ENCODE measurements around the gene CBL.

Gene CBL

DNA sequence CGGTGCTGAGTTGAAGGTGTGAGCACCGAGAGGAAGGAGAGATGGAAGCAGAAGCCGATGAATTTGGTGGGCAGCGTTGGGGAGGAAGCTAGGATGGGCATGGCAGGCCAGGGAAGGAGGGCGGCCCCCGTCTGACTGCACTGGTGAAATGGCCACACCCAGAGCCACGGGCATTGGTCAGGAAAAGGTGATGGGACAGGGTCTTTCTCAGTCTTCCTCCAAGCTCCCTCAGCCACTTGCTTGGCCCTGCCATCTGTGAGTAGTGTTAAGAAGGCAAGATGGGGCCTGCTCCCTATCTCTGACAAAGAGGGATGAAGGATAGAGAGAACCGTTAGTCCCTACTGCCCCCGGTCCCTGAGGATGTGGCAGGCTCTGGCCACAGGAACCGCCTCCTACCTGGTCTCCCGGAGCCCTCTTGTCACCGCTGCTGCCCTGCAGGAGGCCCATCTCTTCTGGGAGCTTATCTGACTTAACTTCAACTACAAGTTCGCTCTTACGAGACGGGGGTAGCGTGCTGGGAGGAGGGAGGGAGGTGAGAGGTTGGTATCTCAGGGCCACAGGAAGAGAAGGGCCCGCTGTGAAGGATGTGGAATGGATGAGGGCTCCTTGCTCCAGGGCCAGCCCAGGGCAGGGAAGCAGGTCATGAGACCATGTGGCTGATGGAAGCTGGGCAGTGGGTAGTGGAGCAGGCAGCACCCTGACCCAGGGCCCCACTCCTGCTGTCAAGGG lies 104.0 kb downstream of the CBL start:
- DNase-seq (ENCODE audit: low spot score in 2 of 2), result no peak
- no peak for ATAC-seq (ENCODE audit: low read depth)
- Mint-ChIP-seq H3K4me3 (no peak overlapping the region), H3K4me1 (peaks cover 4% of the 10 kb centered on the region), H3K27me3 (peaks cover 8% of the 10 kb centered on the region), H3K9me3 (no peaks in the 10 kb centered on the region), H3K36me3 (peaks cover 3% of the 10 kb centered on the region), H3K27ac (no peak overlapping the region)

DNA sequence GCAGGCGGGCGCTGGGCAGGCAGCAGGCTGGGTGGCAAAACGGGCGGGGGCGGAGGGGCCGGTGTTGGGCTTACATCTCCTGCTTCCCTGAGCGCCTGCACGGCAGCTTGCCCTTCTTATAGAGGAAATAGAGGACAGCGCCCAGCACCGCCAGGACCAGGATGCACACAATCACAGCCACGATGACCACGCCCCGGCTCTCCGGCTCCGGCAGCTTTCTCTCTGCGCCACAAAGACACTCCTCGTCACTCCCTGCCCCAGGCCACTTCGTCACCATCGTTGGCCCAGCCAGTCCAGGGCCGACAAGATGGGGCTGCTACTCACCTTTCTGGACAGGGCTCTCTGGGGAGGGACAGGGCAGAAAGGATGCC lies 104.5 kb downstream of the CBL start:
- no peak for ATAC-seq (ENCODE audit: low read depth)
- peaks cover 9% of the 10 kb centered on the region for H3K4me1 Mint-ChIP-seq
- H3K27ac Mint-ChIP-seq, result no peak overlapping the region
- DNase-seq (ENCODE audit: low spot score in 2 of 2), result no peak
- peaks cover 8% of the 10 kb centered on the region for H3K27me3 Mint-ChIP-seq
- H3K36me3 Mint-ChIP-seq, result no peaks in the 10 kb centered on the region
- no peaks in the 10 kb centered on the region for H3K9me3 Mint-ChIP-seq
- H3K4me3 Mint-ChIP-seq, result no peak overlapping the region

DNA sequence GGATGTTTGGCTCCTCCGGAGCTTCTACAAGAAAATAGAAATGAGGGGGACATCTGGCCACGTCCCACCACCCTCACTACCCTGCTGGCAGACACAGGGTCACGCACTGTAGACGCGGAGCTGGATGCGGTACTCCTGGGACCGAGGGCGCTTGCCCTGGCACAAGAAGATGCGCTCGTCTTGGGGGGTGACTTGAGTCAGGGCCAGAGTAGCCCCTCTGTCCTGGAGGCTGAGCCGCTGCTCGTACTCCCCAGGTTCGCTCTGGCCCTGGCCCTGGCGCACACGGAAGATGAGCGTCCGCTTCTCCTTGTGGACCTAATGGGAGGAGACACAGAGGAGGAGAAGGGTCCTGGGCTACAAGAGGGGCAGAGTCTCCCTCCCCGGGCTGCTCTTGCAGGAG lies 108.6 kb downstream of the CBL start:
- Mint-ChIP-seq H3K4me1 (peaks cover 18% of the 10 kb centered on the region), H3K27me3 (peaks cover 15% of the 10 kb centered on the region), H3K27ac (peak overlapping the region; percentile 6), H3K36me3 (no peaks in the 10 kb centered on the region), H3K9me3 (no peaks in the 10 kb centered on the region), H3K4me3 (peak overlapping the region; percentile 78)
- DNase-seq (ENCODE audit: low spot score in 2 of 2) (no peak), ATAC-seq (ENCODE audit: low read depth) (no peak)

DNA sequence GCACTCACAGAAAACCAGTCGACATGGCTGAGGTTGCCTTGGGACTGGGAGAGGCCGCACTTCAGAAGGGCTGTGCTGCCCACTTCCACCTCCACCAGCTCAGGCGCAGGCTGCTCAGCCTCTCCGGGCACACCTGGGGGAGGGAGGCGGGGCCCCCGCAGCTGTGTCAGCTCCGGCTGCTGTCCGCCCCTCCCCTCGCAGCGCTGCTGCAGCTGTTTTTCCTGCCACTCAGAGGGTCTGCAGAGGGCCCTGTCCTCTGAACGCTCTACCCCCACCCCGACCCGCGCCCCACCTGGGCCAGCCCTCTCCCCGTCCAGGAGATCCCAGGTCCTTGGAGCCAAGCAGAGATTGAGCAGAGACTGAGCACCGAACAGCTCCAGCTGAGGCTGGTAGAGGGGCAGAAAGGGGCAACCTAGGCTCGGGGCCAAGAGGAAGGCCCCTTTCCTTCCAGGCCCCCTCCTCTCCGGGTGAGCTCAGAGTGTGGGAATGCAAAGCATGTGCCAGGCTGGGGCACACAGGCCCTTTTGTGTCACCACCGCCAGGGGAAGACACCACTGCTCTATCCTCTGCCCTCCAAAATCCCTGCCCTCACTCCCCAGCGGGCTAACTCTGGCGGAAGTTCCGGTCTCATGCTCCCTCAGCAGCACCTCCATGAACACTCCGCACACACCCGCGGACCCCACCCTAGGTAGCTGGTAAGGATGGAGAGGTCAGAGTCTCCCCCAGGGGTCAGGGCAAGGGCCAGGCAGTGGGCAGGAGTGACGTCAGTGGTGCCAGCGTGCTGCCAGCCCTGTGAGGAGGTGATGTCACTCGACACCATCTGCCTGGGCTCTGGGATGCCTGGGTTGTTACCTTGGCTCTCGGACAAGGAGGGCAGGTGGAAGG lies 109.2 kb downstream of the CBL start:
- Mint-ChIP-seq H3K9me3 (no peaks in the 10 kb centered on the region), H3K27me3 (peaks cover 17% of the 10 kb centered on the region), H3K4me3 (peak overlapping the region; percentile 78), H3K27ac (peak overlapping the region; percentile 6), H3K4me1 (peaks cover 21% of the 10 kb centered on the region), H3K36me3 (no peaks in the 10 kb centered on the region)
- DNase-seq (ENCODE audit: low spot score in 2 of 2), result peak; percentile 59 to 63
- ATAC-seq (ENCODE audit: low read depth), result peak; percentile 74

DNA sequence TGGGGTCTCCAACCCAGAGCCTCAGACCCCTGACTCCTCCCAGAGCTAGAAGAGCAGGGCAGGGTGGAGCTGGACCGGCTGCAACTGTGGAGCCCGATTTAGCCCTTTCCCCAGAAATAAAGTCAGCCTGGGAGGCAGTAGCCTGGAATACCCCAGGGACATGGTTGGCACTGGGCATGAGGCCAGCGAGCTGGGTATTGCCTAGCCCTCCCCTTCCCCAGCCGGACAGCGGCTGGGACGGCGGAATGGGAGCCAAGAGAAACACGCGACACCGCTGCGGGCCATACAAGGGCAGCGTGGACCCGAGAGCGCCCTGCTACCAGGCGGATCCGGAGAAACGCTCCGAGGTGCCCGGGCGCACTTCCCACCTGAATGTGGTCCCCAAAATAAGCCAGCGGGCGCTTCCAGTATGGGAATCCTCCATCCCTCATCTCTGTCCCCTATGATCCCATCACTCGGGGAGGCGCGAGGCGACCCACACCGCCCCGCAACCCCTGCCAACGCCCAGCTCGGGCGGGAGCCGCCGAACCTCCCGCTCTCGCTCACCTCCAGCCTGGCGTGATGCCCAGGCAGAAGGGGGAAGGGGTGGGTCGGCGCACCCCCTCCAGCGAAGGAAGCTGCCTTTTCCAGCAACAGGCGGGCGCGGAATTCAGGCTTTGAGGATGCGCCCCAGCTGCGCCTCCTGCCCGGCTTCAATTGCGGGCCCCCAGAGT lies 110.0 kb downstream of the CBL start:
- Mint-ChIP-seq H3K4me3 (peak overlapping the region; percentile 78), H3K27ac (no peak overlapping the region), H3K4me1 (peaks cover 21% of the 10 kb centered on the region), H3K27me3 (peaks cover 17% of the 10 kb centered on the region), H3K36me3 (no peaks in the 10 kb centered on the region), H3K9me3 (no peaks in the 10 kb centered on the region)
- DNase-seq (ENCODE audit: low spot score in 2 of 2) (no peak), ATAC-seq (ENCODE audit: low read depth) (no peak)

DNA sequence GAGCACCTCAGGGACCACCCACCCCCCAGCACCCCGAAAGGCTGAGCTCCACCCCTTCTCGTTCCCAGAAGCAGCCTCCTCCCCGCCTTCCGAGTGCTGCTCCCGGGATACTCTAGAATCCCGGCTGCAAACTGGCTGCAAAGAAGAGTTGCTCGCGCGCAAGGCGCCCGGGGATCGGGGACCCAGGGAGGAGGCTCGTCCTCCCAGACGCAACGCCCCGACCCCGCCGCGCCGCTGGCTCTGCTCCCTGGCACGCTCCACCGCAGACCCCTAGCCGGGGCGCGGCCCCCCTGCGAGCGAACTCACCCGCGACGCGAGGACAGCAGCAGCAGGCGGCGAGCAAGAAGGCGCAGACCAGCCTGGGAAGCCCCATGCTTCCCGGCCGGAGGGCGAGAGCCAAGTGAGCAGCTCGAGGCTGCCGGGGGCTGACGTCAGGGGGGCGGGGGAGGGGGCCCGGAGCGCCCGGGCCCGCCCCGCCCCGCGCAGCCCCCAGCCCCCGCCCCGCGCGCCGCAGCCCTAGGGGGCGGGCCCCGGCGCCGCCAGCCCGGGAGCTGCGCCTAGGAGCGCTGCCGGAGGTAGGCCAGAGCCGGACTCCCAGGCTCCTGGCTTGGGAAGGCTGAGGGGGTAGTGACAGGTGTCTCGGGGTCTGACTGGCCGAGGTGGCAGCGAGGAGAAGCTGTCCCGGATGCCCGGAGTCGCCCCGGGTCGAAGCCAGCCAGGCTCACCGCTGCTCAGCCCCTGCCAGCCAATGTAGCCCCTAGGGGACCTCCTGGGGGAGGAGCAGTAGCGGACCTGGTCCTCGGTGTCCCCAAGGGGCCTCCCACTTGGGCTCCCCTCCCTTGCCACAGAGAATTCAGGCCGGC lies 110.8 kb downstream of the CBL start, which contains the start of gene MCAM:
MCAM (minus strand) TSS at position 402 of the 863 bp plus-strand sequence; CDS start at position 373, 29 bp downstream.
- DNase-seq (ENCODE audit: low spot score in 2 of 2), result peak in 1 of 2 donors; percentile 36
- H3K4me1 Mint-ChIP-seq, result peaks cover 27% of the 10 kb centered on the region
- H3K9me3 Mint-ChIP-seq, result no peaks in the 10 kb centered on the region
- H3K27ac Mint-ChIP-seq, result no peak within 1 kb of the TSS
- H3K4me3 Mint-ChIP-seq, result peak within 1 kb of the TSS; percentile 78
- ATAC-seq (ENCODE audit: low read depth), result no peak
- peaks cover 17% of the 10 kb centered on the region for H3K27me3 Mint-ChIP-seq
- no peaks in the 10 kb centered on the region for H3K36me3 Mint-ChIP-seq

DNA sequence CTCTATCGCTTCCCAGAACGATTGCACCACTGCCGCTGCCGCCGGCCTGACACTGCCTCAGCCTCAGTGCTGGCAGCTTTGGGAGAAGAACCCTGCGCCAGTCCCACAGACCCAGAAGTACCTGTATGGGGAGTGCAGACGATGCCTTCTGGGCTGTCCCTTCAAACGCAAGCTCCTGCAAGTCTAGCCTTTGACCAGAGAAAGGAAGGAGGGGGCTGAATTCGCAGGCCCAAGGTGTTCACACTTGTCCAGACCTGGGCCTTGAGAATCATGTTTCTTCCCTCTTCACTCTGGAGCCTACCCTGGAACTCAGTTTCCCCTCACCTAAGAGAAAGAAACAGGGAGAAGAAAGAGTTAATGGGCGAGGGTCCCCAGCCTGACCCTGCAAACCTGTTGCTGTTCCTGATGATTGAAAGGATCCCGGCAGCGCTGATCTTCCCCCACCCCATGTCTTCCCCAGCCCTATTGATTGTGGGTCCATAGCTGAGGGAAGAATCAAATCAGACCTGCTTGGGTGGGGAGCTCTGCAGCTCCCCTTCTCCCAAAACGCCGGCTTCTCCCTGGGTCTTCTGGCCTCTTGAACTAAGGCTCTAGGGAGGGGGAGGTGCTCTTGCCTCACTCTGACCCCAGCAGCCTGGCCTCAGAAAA lies 111.6 kb downstream of the CBL start:
- no peaks in the 10 kb centered on the region for H3K36me3 Mint-ChIP-seq

DNA sequence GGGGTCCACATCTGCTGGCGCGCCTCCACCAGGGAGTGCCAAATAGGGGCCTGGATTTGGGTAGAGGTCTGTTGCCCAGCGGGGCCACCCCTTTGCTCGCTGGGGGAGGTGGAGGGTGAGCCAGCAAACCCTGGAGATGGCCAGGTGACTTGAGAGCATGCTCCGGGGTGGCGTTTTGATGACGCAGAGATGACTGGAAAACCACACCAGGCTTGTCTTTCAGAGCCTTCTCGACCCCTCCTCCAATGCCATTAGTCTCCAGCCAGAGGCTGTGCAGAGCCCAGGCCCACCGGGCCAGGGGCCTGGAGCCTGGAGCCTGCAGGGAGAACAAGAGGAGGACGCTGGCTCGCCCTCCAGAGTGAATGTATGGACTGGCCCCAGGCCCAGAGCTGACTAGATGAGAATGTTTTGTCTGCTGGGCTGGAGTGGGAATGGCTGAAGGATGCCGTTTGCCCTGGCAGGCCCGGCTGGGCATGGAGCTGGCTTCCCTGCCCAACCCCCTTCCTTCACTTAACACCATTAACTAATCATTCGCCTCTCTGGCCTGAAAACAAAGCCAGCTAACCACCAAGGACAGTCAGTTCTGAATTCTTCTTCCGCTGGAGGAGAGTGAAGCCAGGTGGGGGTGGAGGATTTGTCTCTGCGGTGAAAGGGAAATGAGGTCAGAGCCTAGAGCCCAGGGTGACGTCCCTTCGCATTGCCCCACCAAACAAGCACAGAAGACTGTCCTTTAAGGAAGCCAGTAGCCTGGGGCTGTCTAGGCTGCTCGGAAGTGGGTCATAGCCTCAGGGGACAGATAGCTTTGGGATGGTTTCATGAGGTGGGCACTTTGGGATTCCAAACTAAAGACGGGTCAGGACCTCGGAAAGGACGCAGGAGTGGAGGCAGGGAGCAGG lies 112.3 kb downstream of the CBL start:
- peak; percentile 57 for ATAC-seq (ENCODE audit: low read depth)
- Mint-ChIP-seq H3K36me3 (no peaks in the 10 kb centered on the region), H3K27me3 (peaks cover 18% of the 10 kb centered on the region), H3K4me1 (peaks cover 31% of the 10 kb centered on the region), H3K4me3 (peak overlapping the region; percentile 73), H3K9me3 (no peaks in the 10 kb centered on the region), H3K27ac (peak overlapping the region; percentile 56)
- DNase-seq (ENCODE audit: low spot score in 2 of 2), result no peak

More for the DNA sequence above, 111.6 kb downstream of the CBL start:
- no peak for ATAC-seq (ENCODE audit: low read depth)
- Mint-ChIP-seq H3K4me3 (peak overlapping the region; percentile 14), H3K9me3 (no peaks in the 10 kb centered on the region), H3K4me1 (peaks cover 30% of the 10 kb centered on the region), H3K27me3 (peaks cover 18% of the 10 kb centered on the region), H3K27ac (no peak overlapping the region)
- DNase-seq (ENCODE audit: low spot score in 2 of 2), result no peak

DNA sequence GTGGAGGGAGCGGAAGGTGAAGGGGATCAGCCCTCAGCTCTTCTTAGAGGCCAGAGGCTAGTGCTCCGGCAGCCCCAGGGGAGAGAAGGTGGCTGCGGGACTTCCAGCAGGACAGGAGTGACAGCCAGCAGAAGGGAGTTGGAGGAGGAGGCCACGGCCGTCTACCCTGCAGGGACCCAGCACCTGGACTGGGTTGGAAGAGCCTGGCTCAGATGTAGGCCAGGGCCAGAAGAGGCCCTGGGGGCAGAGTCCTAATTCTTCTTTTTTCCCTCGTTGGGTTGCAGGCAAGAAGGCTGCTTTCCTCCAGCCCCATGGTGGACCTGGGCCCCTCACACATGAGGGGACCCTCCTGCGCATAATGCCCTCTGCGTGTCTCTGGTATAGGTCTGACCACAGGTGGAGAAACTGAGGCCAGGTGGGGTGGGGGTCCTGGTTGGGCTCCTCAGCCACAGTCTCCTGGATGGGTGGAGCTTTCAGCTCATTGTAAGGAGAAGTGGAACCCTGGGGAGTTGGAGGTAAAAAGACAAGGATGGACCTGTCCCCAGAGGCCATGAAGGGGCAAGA lies 113.1 kb downstream of the CBL start:
- no peak for DNase-seq (ENCODE audit: low spot score in 2 of 2)
- peaks cover 34% of the 10 kb centered on the region for H3K4me1 Mint-ChIP-seq
- H3K27ac Mint-ChIP-seq, result peak overlapping the region; percentile 61
- H3K4me3 Mint-ChIP-seq, result peak overlapping the region; percentile 83
- no peak for ATAC-seq (ENCODE audit: low read depth)
- no peaks in the 10 kb centered on the region for H3K36me3 Mint-ChIP-seq
- H3K27me3 Mint-ChIP-seq, result peaks cover 17% of the 10 kb centered on the region
- no peaks in the 10 kb centered on the region for H3K9me3 Mint-ChIP-seq

DNA sequence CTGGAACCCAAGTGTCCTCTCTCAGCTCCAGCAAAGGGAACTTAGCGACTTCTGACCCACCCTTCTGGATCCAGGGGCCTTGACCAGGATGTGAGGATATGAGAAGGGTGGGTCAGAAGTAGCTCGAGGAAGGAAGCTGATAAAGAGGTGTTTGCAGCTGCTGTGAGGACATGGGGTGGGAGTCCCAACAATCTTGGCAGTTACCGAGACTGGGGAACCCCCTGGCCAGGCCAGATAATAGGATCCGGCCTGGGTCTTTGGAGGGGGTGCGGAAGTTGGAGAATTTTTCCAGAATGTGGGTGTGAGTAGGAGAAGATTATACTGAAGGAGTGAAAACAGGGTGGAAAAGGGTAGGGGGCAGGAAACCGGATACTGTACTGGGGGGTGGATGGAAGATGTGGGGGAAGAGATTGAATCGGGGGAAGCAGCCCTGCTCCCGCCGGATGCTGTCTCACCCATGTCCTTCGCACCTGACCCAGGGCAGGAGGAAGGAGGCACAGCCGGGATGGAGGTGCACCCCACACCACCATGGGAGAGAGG lies 113.6 kb downstream of the CBL start:
- peak overlapping the region; percentile 61 for H3K27ac Mint-ChIP-seq
- H3K27me3 Mint-ChIP-seq, result peaks cover 12% of the 10 kb centered on the region
- H3K36me3 Mint-ChIP-seq, result no peaks in the 10 kb centered on the region
- H3K4me3 Mint-ChIP-seq, result peak overlapping the region; percentile 83
- H3K9me3 Mint-ChIP-seq, result no peaks in the 10 kb centered on the region
- DNase-seq (ENCODE audit: low spot score in 2 of 2), result no peak
- no peak for ATAC-seq (ENCODE audit: low read depth)
- peaks cover 32% of the 10 kb centered on the region for H3K4me1 Mint-ChIP-seq

DNA sequence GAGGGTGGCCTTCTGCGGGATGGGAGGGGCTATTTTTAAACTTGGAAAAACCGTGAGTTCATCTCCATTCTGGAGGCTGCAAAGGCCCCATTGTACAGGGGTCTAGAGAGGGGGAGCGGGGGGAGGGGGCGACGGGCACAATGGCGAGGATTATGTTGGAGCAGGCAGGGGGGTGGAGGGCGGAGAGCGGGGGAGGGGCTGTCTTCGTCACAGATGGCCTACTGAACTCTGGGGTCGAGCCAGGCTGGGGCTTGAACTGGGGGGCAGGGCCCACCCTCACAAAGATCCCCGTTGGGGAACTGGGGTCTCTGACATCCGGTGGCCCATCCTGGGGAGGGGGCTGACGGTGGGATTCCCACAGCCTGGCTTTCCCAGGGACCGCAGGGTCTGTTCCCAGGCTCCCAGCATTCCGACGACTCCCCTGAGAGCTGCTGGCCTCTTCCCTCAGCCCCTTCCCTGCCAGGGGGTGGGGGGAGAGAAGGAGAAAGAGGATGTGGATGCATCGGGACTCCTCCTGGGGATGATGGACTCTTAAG lies 114.2 kb downstream of the CBL start:
- H3K9me3 Mint-ChIP-seq, result no peaks in the 10 kb centered on the region
- DNase-seq (ENCODE audit: low spot score in 2 of 2) (no peak), ATAC-seq (ENCODE audit: low read depth) (no peak)
- peak overlapping the region; percentile 61 for H3K27ac Mint-ChIP-seq
- H3K4me3 Mint-ChIP-seq, result peak overlapping the region; percentile 83
- H3K36me3 Mint-ChIP-seq, result no peaks in the 10 kb centered on the region
- H3K4me1 Mint-ChIP-seq, result peaks cover 28% of the 10 kb centered on the region
- peaks cover 10% of the 10 kb centered on the region for H3K27me3 Mint-ChIP-seq

Measured in memory B cell (primary cell).